ENCODE data around the gene CIAO2B. TPM values are rescaled to one million over a fixed set of nuclear protein-coding genes. Genes with fewer than 3 reads are reported as not detected.
"Not testable (repeated sequence)": the region's sequence is repeated elsewhere in the genome, so short reads cannot be mapped to it uniquely, and the experiment has no call there.

Gene CIAO2B
- total RNA-seq, 2 donors from 2014 or later, result 153 to 167 TPM

DNA sequence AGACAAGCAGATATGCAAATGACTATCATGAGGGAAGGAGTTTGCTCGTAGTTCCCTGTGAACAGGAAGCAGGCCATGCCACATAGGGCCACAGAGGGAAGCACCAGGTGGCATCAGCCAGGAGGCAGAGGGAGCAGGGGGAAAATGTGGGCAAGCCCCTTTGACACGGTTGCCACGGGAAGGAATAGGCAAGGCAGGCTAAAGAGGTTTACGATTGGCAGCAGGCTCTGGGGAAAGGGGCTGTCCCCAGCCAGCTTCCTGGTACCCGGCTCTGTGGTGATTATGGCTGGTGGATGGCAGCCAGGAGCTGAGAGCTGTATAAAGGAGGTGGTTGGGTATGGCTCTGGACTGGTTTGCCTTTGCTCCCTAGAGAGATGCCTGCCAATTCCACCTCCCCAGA, 27.7 kb upstream of the CIAO2B start:
- no peaks in the 10 kb centered on the region for H3K36me3 Mint-ChIP-seq (ENCODE audit: low read depth)
- H3K4me3 Mint-ChIP-seq, result peak overlapping the region; percentile 43

GRCh38 chr16:66961065-66961744, 27.0 kb upstream of the CIAO2B start, which contains the start of gene CES3:
Gene CES3 (plus strand): TSS chr16:66961266. CDS start chr16:66961308, 42 bp downstream.
- H3K27ac Mint-ChIP-seq, result peak within 1 kb of the TSS; percentile 16
- no peaks in the 10 kb centered on the region for H3K27me3 Mint-ChIP-seq
- ATAC-seq (replicated peaks), result peak; percentile 87
- H3K4me1 Mint-ChIP-seq, result peaks cover 29% of the 10 kb centered on the region
- peak within 1 kb of the TSS; percentile 43 for H3K4me3 Mint-ChIP-seq
- H3K36me3 Mint-ChIP-seq (ENCODE audit: low read depth), result no peaks in the 10 kb centered on the region
- no peaks in the 10 kb centered on the region for H3K9me3 Mint-ChIP-seq

More for the DNA sequence above, 27.7 kb upstream of the CIAO2B start:
- ATAC-seq (replicated peaks), result peak; percentile 70
- H3K27ac Mint-ChIP-seq, result peak overlapping the region; percentile 16
- peaks cover 29% of the 10 kb centered on the region for H3K4me1 Mint-ChIP-seq
- no peaks in the 10 kb centered on the region for H3K27me3 Mint-ChIP-seq
- no peaks in the 10 kb centered on the region for H3K9me3 Mint-ChIP-seq

- ATAC-seq (replicated peaks), result no peak
- Mint-ChIP-seq H3K4me3 (no peak overlapping the region), H3K9me3 (no peaks in the 10 kb centered on the region), H3K4me1 (peaks cover 29% of the 10 kb centered on the region), H3K27me3 (no peaks in the 10 kb centered on the region), H3K27ac (no peak overlapping the region), H3K36me3 (ENCODE audit: low read depth) (no peaks in the 10 kb centered on the region)
These were observed 26.1 kb upstream of the CIAO2B start for GRCh38 chr16:66960270-66960669.

GRCh38 chr16:66959704-66960161, 25.5 kb upstream of the CIAO2B start:
- no peak for ATAC-seq (replicated peaks)
- no peak overlapping the region for H3K4me3 Mint-ChIP-seq
- no peaks in the 10 kb centered on the region for H3K9me3 Mint-ChIP-seq
- H3K4me1 Mint-ChIP-seq, result peaks cover 29% of the 10 kb centered on the region
- H3K27ac Mint-ChIP-seq, result peak overlapping the region; percentile 73
- H3K36me3 Mint-ChIP-seq (ENCODE audit: low read depth), result no peaks in the 10 kb centered on the region
- H3K27me3 Mint-ChIP-seq, result no peaks in the 10 kb centered on the region

DNA sequence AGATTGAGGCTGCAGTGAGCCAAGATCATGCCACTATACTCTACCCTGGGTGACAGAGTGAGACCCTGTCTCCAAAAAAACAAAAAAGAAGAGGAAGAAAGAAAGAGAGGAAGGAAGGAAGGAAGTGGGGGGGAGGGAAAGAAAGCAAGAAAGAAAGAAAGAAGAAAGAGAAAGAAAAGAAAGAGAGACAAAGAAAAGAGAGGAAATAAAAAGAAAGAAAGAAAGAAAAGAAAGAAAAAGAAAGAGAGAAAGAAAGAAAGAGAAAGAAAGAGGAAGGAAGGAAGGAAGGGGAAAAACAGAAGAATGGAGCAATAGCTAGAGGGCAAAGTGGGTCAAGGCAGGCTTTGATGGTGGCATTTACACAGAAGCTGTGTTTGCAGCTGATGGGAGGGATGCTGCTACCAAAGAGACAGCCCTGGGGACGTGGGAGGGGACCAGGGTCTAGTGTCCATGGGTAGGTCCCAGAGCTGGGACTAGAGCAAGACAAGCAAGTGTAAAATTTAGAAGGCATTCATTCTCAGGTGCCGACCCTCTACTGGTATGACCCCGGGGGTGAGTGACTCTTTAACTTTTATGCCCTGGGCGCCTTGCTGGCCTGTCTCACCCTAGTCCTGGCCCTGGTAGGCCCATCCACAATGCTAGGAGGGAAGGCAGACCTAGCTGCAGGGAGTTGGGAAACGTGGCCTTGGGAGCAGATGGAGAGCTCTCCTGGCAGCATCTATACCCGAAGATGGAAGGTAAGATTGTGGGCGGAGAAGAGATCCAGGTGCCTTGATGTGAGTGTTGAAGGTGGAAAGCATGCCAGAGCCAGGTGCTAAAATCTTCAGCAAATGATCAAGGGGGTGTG, 24.9 kb upstream of the CIAO2B start:
- Mint-ChIP-seq H3K4me3 (no peak overlapping the region), H3K27me3 (peaks cover under 1% of the 10 kb centered on the region), H3K9me3 (no peaks in the 10 kb centered on the region), H3K36me3 (ENCODE audit: low read depth) (no peaks in the 10 kb centered on the region), H3K27ac (peak overlapping the region; percentile 73), H3K4me1 (peaks cover 29% of the 10 kb centered on the region)
- no peak for ATAC-seq (replicated peaks)

GRCh38 chr16:66956154-66956457, 21.9 kb upstream of the CIAO2B start:
- not testable (repeated sequence) for ATAC-seq (replicated peaks); H3K27ac Mint-ChIP-seq; H3K36me3 Mint-ChIP-seq (ENCODE audit: low read depth); H3K9me3 Mint-ChIP-seq; H3K4me3 Mint-ChIP-seq
- Mint-ChIP-seq H3K4me1 (peaks cover 22% of the 10 kb centered on the region), H3K27me3 (peaks cover 17% of the 10 kb centered on the region)

GRCh38 chr16:66955363-66956153, 21.4 kb upstream of the CIAO2B start:
- not testable (repeated sequence) for ATAC-seq (replicated peaks); H3K36me3 Mint-ChIP-seq (ENCODE audit: low read depth); H3K9me3 Mint-ChIP-seq; H3K27ac Mint-ChIP-seq; H3K4me3 Mint-ChIP-seq
- peaks cover 19% of the 10 kb centered on the region for H3K4me1 Mint-ChIP-seq
- peaks cover 19% of the 10 kb centered on the region for H3K27me3 Mint-ChIP-seq

- Mint-ChIP-seq H3K27me3 (peaks cover 26% of the 10 kb centered on the region), H3K27ac (no peak overlapping the region), H3K36me3 (ENCODE audit: low read depth) (no peaks in the 10 kb centered on the region), H3K9me3 (peaks cover 5% of the 10 kb centered on the region), H3K4me3 (no peak overlapping the region), H3K4me1 (peaks cover 17% of the 10 kb centered on the region)
- peak; percentile 79 for ATAC-seq (replicated peaks)
These were observed 20.0 kb upstream of the CIAO2B start for GRCh38 chr16:66954097-66954659.

DNA sequence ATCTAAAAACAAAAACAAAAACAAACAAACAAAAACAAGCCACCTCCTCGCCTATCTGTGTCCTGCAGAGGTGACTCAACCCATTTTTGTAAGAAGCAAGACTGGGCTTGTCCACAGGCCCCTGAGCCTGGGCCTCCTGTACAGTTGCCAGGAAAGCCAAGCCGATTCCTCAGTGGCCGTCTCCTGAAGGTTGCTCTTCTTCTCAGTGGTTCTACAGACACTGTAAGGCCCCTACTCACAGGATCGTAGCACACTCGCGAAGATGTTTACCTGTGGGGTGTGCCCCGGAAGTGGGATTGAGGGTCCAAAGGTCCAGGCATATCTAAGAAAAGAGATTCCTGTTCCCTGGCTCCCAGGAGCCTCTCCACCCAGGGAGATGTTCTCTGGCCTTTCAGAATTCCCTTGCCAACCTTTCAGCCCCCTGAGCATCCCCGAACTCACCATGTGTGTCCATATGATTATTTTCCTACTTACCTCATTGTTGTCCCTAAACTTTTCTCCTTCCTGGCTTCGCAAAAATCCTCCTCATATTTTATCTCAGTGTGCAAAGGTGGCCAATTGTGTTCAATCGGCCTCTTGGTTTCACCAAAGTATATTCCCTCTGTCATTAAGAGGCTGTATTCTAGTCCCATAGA, 19.4 kb upstream of the CIAO2B start:
- peaks cover 31% of the 10 kb centered on the region for H3K27me3 Mint-ChIP-seq
- H3K36me3 Mint-ChIP-seq (ENCODE audit: low read depth), result no peaks in the 10 kb centered on the region
- no peak overlapping the region for H3K27ac Mint-ChIP-seq
- no peak for ATAC-seq (replicated peaks)
- peaks cover 5% of the 10 kb centered on the region for H3K9me3 Mint-ChIP-seq
- H3K4me3 Mint-ChIP-seq, result no peak overlapping the region
- peaks cover 11% of the 10 kb centered on the region for H3K4me1 Mint-ChIP-seq

- H3K4me1 Mint-ChIP-seq, result peaks cover 3% of the 10 kb centered on the region
- peaks cover 5% of the 10 kb centered on the region for H3K9me3 Mint-ChIP-seq
- H3K36me3 Mint-ChIP-seq (ENCODE audit: low read depth), result no peaks in the 10 kb centered on the region
- H3K27me3 Mint-ChIP-seq, result peaks cover 36% of the 10 kb centered on the region
- H3K27ac Mint-ChIP-seq, result no peak overlapping the region
- no peak for ATAC-seq (replicated peaks)
- no peak overlapping the region for H3K4me3 Mint-ChIP-seq
These were observed 18.4 kb upstream of the CIAO2B start for GRCh38 chr16:66952430-66953110.

DNA sequence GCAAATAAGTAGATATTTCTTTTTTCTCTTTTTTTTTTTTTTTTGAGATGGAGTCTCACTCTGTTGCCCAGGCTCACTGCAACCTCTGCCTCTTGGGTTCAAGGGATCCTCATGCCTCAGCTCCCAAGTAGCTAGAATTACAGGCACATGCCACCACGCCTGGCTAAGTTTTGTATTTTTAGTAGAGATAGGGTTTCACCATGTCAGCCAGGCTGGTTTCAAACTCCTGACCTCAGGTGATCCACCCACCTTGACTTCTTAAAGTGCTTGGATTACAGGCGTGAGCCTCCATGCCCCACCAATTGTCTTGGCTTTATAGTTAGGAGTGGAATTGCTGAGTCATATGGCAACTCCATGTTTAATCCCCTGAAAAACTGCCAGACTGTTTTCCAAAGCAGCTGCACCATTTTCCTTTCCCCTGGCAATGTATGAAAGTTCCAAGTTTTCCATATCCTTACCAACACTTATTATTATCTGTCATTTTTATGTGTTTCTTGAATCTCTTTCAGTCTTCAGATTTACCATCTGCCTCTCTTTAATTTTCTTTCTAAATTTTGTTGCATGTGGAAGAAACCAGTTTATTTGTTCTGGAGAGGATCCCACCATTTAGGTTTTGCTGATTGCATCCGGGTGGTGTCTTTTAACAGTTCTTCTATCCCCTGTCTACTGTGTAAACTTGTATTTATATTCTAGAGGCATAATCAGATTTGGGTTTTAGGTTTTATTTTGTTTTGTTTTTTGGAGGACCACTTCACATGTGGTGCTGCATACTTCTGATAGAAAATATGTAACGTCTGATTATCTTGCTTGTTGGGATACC, 17.0 kb upstream of the CIAO2B start:
- peaks cover 9% of the 10 kb centered on the region for H3K4me1 Mint-ChIP-seq

GRCh38 chr16:66950437-66950836, 16.2 kb upstream of the CIAO2B start:
- peak; percentile 25 for ATAC-seq (replicated peaks)
- Mint-ChIP-seq H3K4me1 (peaks cover 9% of the 10 kb centered on the region), H3K27me3 (peaks cover 36% of the 10 kb centered on the region), H3K4me3 (peak overlapping the region; percentile 3), H3K27ac (no peak overlapping the region), H3K9me3 (peaks cover 5% of the 10 kb centered on the region), H3K36me3 (ENCODE audit: low read depth) (no peaks in the 10 kb centered on the region)

More for the DNA sequence above, 17.0 kb upstream of the CIAO2B start:
- Mint-ChIP-seq H3K4me3 (peak overlapping the region; percentile 3), H3K27ac (no peak overlapping the region), H3K36me3 (ENCODE audit: low read depth) (no peaks in the 10 kb centered on the region), H3K9me3 (peaks cover 5% of the 10 kb centered on the region), H3K27me3 (peaks cover 36% of the 10 kb centered on the region)
- ATAC-seq (replicated peaks), result no peak

GRCh38 chr16:66949472-66949871, 15.3 kb upstream of the CIAO2B start:
- H3K36me3 Mint-ChIP-seq (ENCODE audit: low read depth), result no peaks in the 10 kb centered on the region
- peaks cover 9% of the 10 kb centered on the region for H3K4me1 Mint-ChIP-seq
- ATAC-seq (replicated peaks), result no peak
- H3K27ac Mint-ChIP-seq, result no peak overlapping the region
- H3K4me3 Mint-ChIP-seq, result peak overlapping the region; percentile 17
- H3K9me3 Mint-ChIP-seq, result peaks cover 5% of the 10 kb centered on the region
- peaks cover 36% of the 10 kb centered on the region for H3K27me3 Mint-ChIP-seq
